K562 (cell line): ENCODE data around the gene ZMIZ1. TPM values are rescaled to one million over a fixed set of nuclear protein-coding genes. Genes with fewer than 3 reads are reported as not detected.

Experiments
- C11orf30 ChIP-seq: fragments of 450-650 bp; IDR thresholded peaks from 2 replicates; pipeline ENCODE4 v1.6.1; 2016; ENCODE audit warnings: low read depth, mild to moderate bottlenecking
- ELF2 ChIP-seq: fragments of 250-450 bp; sonication (Bioruptor Pico); IDR thresholded peaks from 2 replicates; pipeline ENCODE4 v1.5.0; 2021; ENCODE audit warnings: mild to moderate bottlenecking
- HDAC1 ChIP-seq, 2 experiments: fragments of 450-650 bp; IDR thresholded peaks; 2 replicates each; pipeline ENCODE4 v1.6.1; 2016 to 2017; ENCODE audit warnings: inconsistent platforms in 1 of 2, mild to moderate bottlenecking in 1 of 2, moderate library complexity in 1 of 2
- NCOR1 ChIP-seq: fragments of 450-650 bp; IDR thresholded peaks from 2 replicates; pipeline ENCODE4 v1.6.1; 2016; ENCODE audit warnings: mild to moderate bottlenecking, moderate library complexity
- PHB2 ChIP-seq: fragments of 450-650 bp; IDR thresholded peaks from 2 replicates; pipeline ENCODE4 v1.6.1; 2017; ENCODE audit warnings: low read depth
- TAF7 ChIP-seq: fragments of 450-650 bp; IDR thresholded peaks from 2 replicates; pipeline ENCODE4 v1.6.1; 2016; ENCODE audit warnings: missing genetic modification characterization, missing compliant biosample characterization
- TOE1 ChIP-seq, 2 experiments: fragments of 450-650 bp in 1 of 2; sonication (generic) in 1 of 2; formaldehyde crosslinking in 1 of 2; IDR thresholded peaks; 2 replicates each; pipeline versions ENCODE4 v1.7.1 to v1.8.0; 2016 to 2022; ENCODE audit warnings: borderline replicate concordance in 2 of 2, mild to moderate bottlenecking in 2 of 2, antibody characterized with exemption in 1 of 2, inconsistent platforms in 1 of 2, low read depth in 1 of 2, missing genetic modification reagents in 1 of 2, moderate library complexity in 1 of 2
- U2AF2 ChIP-seq: fragments of 200-400 bp; formaldehyde crosslinking; optimal IDR thresholded peaks from 2 replicates; pipeline ENCODE3; 2017; ENCODE audit warnings: low read depth, mild to moderate bottlenecking, low read length
- ZNF165 ChIP-seq: fragments of 250-450 bp; sonication (Bioruptor Pico); IDR thresholded peaks from 2 replicates; pipeline ENCODE4 v1.4.0; 2020; ENCODE audit warnings: borderline replicate concordance
- ZNF3 ChIP-seq: fragments of 250-450 bp; sonication (Bioruptor Pico); IDR thresholded peaks from 2 replicates; pipeline ENCODE4 v1.5.0; 2021; ENCODE audit warnings: mild to moderate bottlenecking, moderate library complexity
- ZNF589 ChIP-seq: fragments of 200-800 bp; sonication (Bioruptor generic); IDR thresholded peaks from 2 replicates; pipeline ENCODE4 v1.6.1; 2016; ENCODE audit warnings: low read depth, missing genetic modification characterization, missing compliant biosample characterization
- polyA plus RNA-seq, 8 experiments: library from polyadenylated mRNA; depleted of rRNA in 4 of 8; stranded (reverse) in 5 of 8; unstranded in 3 of 8; fragments of >200 nt; fragmentation: Nextera tagmentation in 2 of 8; fragmentation: Illumina TruSeq in 1 of 8; extraction: Ambion mirVana in 2 of 8; extraction: Trizol in 1 of 8; gene quantifications; 2 replicates each; pipeline versions ENCODE4 v1.2.1 to v1.2.3, GENCODE V29; 2011 to 2014; ENCODE audit warnings: inconsistent platforms in 1 of 8, missing spikeins in 1 of 8
- total RNA-seq, 7 experiments: library from RNA; depleted of rRNA in 6 of 7; stranded (reverse); fragments of >200 nt in 6 of 7; fragmentation: Illumina TruSeq in 2 of 7; extraction: Trizol in 2 of 7; gene quantifications; 2 replicates each; pipeline versions ENCODE4 v1.2.1 to v1.2.3, GENCODE V29; 2011 to 2021; ENCODE audit warnings: low replicate concordance in 1 of 7
- TF ChIP-seq, protein P1 (sequence below): sonication (generic); formaldehyde crosslinking; IDR thresholded peaks from 2 replicates; pipeline ENCODE4 v1.8.0; 2022; ENCODE audit warnings: missing genetic modification reagents, mild to moderate bottlenecking, borderline replicate concordance
- TF ChIP-seq, protein P2 (sequence below): IDR thresholded peaks from 2 replicates; pipeline ENCODE4 v1.6.1; 2012; ENCODE audit warnings: low read depth, low read length, improper control_type of control experiment, borderline replicate concordance

The ZMIZ1 gene
- total and polyA plus RNA-seq, 9 of the 15 experiments (the other 6 are each of a cell fraction or from before 2014, with no cell fraction given) = 1.0 to 37.3 (median 4.3) TPM

DNA sequence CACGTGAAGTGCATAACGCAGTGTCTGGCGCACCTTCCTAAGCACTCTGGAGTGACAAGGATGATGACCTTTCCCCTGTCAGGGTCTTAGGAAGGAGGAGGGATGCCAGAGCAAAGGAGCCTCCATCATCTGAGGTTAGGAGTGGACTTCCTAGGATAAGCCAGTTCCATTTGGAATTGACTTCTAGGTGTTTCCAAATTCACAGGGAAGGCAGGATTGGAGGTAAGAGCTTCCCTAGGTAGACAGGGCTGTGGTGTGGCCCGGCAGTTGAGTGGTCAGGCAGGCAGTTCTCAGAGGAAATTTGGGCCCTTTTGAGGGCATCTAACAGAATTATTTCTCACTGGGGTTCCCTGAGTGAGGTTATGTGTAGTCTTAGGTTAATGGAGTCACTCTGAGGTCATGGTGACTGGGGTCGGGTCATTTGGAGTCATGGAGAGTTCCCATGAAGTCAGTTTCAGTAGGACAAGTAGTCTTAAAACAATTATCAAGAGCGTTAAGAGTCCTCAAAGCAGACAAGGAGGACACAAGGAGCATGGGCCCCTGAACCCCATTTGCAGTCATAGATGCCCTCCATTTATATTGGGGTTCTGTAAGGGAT is 286.8 kb downstream of the ZMIZ1 start (continued):
- TF ChIP-seq TOE1 (IDR thresholded peaks at IDR 0.05; ENCODE audit: borderline replicate concordance) (no peak), TOE1 (CRISPR knock-in tag; IDR thresholded peaks at IDR 0.05; ENCODE audit: borderline replicate concordance, low read depth) (no peak), HDAC1 (IDR thresholded peaks at IDR 0.05) (no peak), TAF7 (tag) (no peak), ZNF165 (no peak), U2AF2 (no peak), ZNF589 (no peak), C11orf30 (no peak), ELF2 (CRISPR knock-in tag) (no peak), NCOR1 (no peak), ZNF3 (no peak), PHB2 (no peak)
- TF ChIP-seq, protein P1, sequence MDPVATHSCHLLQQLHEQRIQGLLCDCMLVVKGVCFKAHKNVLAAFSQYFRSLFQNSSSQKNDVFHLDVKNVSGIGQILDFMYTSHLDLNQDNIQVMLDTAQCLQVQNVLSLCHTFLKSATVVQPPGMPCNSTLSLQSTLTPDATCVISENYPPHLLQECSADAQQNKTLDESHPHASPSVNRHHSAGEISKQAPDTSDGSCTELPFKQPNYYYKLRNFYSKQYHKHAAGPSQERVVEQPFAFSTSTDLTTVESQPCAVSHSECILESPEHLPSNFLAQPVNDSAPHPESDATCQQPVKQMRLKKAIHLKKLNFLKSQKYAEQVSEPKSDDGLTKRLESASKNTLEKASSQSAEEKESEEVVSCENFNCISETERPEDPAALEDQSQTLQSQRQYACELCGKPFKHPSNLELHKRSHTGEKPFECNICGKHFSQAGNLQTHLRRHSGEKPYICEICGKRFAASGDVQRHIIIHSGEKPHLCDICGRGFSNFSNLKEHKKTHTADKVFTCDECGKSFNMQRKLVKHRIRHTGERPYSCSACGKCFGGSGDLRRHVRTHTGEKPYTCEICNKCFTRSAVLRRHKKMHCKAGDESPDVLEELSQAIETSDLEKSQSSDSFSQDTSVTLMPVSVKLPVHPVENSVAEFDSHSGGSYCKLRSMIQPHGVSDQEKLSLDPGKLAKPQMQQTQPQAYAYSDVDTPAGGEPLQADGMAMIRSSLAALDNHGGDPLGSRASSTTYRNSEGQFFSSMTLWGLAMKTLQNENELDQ (CRISPR knock-in tag) = no peak
- TF ChIP-seq, protein P2, sequence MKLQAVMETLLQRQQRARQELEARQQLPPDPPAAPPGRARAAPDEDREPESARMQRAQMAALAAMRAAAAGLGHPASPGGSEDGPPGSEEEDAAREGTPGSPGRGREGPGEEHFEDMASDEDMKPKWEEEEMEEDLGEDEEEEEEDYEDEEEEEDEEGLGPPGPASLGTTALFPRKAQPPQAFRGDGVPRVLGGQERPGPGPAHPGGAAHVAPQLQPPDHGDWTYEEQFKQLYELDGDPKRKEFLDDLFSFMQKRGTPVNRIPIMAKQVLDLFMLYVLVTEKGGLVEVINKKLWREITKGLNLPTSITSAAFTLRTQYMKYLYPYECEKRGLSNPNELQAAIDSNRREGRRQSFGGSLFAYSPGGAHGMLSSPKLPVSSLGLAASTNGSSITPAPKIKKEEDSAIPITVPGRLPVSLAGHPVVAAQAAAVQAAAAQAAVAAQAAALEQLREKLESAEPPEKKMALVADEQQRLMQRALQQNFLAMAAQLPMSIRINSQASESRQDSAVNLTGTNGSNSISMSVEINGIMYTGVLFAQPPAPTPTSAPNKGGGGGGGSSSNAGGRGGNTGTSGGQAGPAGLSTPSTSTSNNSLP = no peak
